ENCODE data around the gene NDUFAF3. TPM values are rescaled to one million over a fixed set of nuclear protein-coding genes. Genes with fewer than 3 reads are reported as not detected.

Gene NDUFAF3
- 92.2 and 212 TPM in 2 replicates for total RNA-seq

GRCh38 chr3:49021813-49022687 lies at the start of gene NDUFAF3:
Gene NDUFAF3 (plus strand): TSS chr3:49022121. CDS start chr3:49022145, 24 bp downstream.

GRCh38 chr3:48989796-48990635 lies 31.9 kb upstream of the NDUFAF3 start, which contains the start of gene P4HTM:
Gene P4HTM (plus strand): TSS chr3:48990241. CDS start chr3:48990257, 16 bp downstream.

GRCh38 chr3:49007068-49007770 lies 14.7 kb upstream of the NDUFAF3 start, which contains the start of gene WDR6:
Gene WDR6 (plus strand): TSS chr3:49007391. CDS start chr3:49007432, 41 bp downstream.

GRCh38 chr3:49017971-49018706 lies 3.8 kb upstream of the NDUFAF3 start, which contains the start of gene DALRD3:
Gene DALRD3 (minus strand): TSS chr3:49018580. CDS start chr3:49018564, 16 bp downstream.

GRCh38 chr3:49028673-49029562 lies 7.0 kb downstream of the NDUFAF3 start, which contains the start of gene IMPDH2:
Gene IMPDH2 (minus strand): TSS chr3:49029398. CDS start chr3:49029350, 48 bp downstream.

Other genes with a start within 250 kb of the NDUFAF3 start
- gene PRKAR2A, start 174.2 kb upstream of the NDUFAF3 start, total RNA-seq = 35.0 and 41.8 TPM in 2 replicates
- gene SLC25A20, start 123.2 kb upstream of the NDUFAF3 start, total RNA-seq = 9.5 and 11.5 TPM in 2 replicates
- gene ARIH2, start 103.3 kb upstream of the NDUFAF3 start, total RNA-seq = 47.5 and 55.1 TPM in 2 replicates
- gene P4HTM, start 31.9 kb upstream of the NDUFAF3 start, total RNA-seq = 13.9 and 15.2 TPM in 2 replicates
- 64.4 and 65.5 TPM in 2 replicates for gene WDR6, start 14.7 kb upstream of the NDUFAF3 start, total RNA-seq
- gene DALRD3, start 3.5 kb upstream of the NDUFAF3 start, total RNA-seq = 34.7 and 45.6 TPM in 2 replicates
- 290 and 302 TPM in 2 replicates for gene IMPDH2, start 7.3 kb downstream of the NDUFAF3 start, total RNA-seq
- 47.2 and 67.1 TPM in 2 replicates for gene QRICH1, start 72.0 kb downstream of the NDUFAF3 start, total RNA-seq
- 269 and 298 TPM in 2 replicates for gene QARS1, start 82.6 kb downstream of the NDUFAF3 start, total RNA-seq
- gene USP19, start 98.7 kb downstream of the NDUFAF3 start, total RNA-seq = 41.0 and 42.1 TPM in 2 replicates
- 112 and 135 TPM in 2 replicates for gene LAMB2, start 110.9 kb downstream of the NDUFAF3 start, total RNA-seq
- 37.9 and 42.0 TPM in 2 replicates for gene CCDC71, start 144.2 kb downstream of the NDUFAF3 start, total RNA-seq
- 36.3 and 42.4 TPM in 2 replicates for gene KLHDC8B, start 149.5 kb downstream of the NDUFAF3 start, total RNA-seq